ENCODE data around the gene MACROD2. TPM values are rescaled to one million over a fixed set of nuclear protein-coding genes. Genes with fewer than 3 reads are reported as not detected.

Gene MACROD2
- total and polyA plus RNA-seq, 9 donors: 3.7 to 25.5 (median 7.8) TPM

- no peak for DNase-seq
- WGBS, 3 donors: 67 to 98% (median 93%) methylated on average over 2 of the region's 2 CpGs
- Histone ChIP-seq H3K36me3 (no peaks in the 10 kb centered on the region), H3K4me1 (ENCODE audit: insufficient read depth) (no peaks in the 10 kb centered on the region), H3K4me3 (no peak overlapping the region), H3K27me3 (no peaks in the 10 kb centered on the region), H3K27ac (no peak overlapping the region), H3K9me3 (peaks cover 0 to 4% of the 10 kb centered on the region in 2 donors)
- intact Hi-C loops (cut with DNase I): no loop called here
- TF ChIP-seq POLR2A (IDR thresholded peaks at IDR 0.05): no peak
- TF ChIP-seq EP300 (IDR thresholded peaks at IDR 0.05): no peak
- TF ChIP-seq CTCF (IDR thresholded peaks at IDR 0.05): no peak
Measured at GRCh38 chr20:15422966-15423365, 1427.7 kb downstream of the MACROD2 start.

- DNase-seq: no peak
- 37 to 58% (median 45%) methylated on average over 3 of the region's 3 CpGs for WGBS, 3 donors
- intact Hi-C loops (cut with DNase I): no loop called here
Measured at GRCh38 chr20:15439551-15439950, 1444.2 kb downstream of the MACROD2 start.

GRCh38 chr20:15440049-15440820, 1444.9 kb downstream of the MACROD2 start:
- no peaks in the 10 kb centered on the region for H3K9me3 ChIP-seq
- WGBS, 3 donors: 59 to 71% (median 64%) methylated on average over 7 of the region's 7 CpGs
- H3K4me3 ChIP-seq: no peak overlapping the region
- no peaks in the 10 kb centered on the region for H3K36me3 ChIP-seq
- no peaks in the 10 kb centered on the region for H3K27me3 ChIP-seq
- intact Hi-C loops (cut with DNase I): no loop called here
- no peak overlapping the region for H3K27ac ChIP-seq
- TF ChIP-seq CTCF (IDR thresholded peaks at IDR 0.05) (no peak), EP300 (IDR thresholded peaks at IDR 0.05) (no peak), POLR2A (IDR thresholded peaks at IDR 0.05) (no peak)
- no peaks in the 10 kb centered on the region for H3K4me1 ChIP-seq (ENCODE audit: insufficient read depth)
- no peak for DNase-seq

More at GRCh38 chr20:15439551-15439950, 1444.2 kb downstream of the MACROD2 start:
- Histone ChIP-seq H3K4me1 (ENCODE audit: insufficient read depth) (no peaks in the 10 kb centered on the region), H3K36me3 (no peaks in the 10 kb centered on the region), H3K27me3 (no peaks in the 10 kb centered on the region), H3K4me3 (no peak overlapping the region), H3K9me3 (no peaks in the 10 kb centered on the region), H3K27ac (no peak overlapping the region)
- TF ChIP-seq POLR2A (IDR thresholded peaks at IDR 0.05) (no peak), EP300 (IDR thresholded peaks at IDR 0.05) (no peak), CTCF (IDR thresholded peaks at IDR 0.05) (no peak)

GRCh38 chr20:15445056-15445840, 1449.9 kb downstream of the MACROD2 start:
- TF ChIP-seq EP300 (IDR thresholded peaks at IDR 0.05) (no peak), POLR2A (IDR thresholded peaks at IDR 0.05) (no peak), CTCF (IDR thresholded peaks at IDR 0.05) (no peak)
- DNase-seq: no peak
- Histone ChIP-seq H3K36me3 (no peaks in the 10 kb centered on the region), H3K27ac (no peak overlapping the region), H3K4me1 (ENCODE audit: insufficient read depth) (peaks cover 5% of the 10 kb centered on the region), H3K4me3 (no peak overlapping the region), H3K27me3 (no peaks in the 10 kb centered on the region), H3K9me3 (no peaks in the 10 kb centered on the region)
- 36 to 38% (median 38%) methylated on average over 5 of the region's 5 CpGs for WGBS, 3 donors
- intact Hi-C loops (cut with DNase I): no loop called here

Data from ovary (tissue), 9 donors.